Measurements from ENCODE around the gene ADAMTSL3.
"Not testable (repeated sequence)": the region's sequence is repeated elsewhere in the genome, so short reads cannot be mapped to it uniquely, and the experiment has no call there.

The ADAMTSL3 gene

DNA sequence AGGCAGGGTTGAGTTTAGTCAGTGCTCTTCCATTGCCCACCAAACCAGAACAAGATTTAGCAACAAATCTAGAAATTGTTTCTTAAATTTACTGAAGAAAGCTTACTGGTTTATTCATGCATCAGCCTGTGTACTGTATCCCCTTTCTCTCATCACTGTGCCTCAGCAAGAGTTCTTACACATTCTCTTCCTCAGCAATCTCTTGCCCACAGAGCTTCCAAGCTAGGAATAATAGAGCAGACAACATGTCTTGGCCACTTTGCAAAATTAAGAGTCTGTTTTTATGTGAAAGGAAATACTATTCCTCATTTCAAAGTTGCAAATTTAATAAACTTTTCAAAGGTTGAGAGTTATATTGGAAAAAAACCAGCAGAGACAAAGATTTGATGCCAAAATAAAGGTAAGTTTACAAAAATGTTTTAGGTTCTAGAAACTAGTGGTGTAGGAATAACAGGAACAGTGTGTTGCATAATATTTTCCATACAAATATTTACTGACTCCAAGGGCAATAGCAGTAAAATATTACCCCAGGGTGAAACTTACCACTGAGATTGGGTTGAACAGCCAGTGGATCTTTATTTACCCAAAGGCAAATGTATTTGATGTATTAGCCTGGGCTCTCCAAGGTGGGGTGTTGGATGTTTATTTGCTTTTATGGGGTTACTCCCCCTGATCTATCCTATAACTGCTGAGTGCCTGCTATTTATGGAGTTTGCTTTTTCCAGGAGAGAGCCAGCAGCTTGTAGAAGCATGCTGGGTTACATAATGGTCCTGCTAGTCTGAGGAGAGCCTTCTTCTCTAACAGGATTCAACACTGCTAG is 276.7 kb downstream of the ADAMTSL3 start:
- DNase-seq, result no peak

- DNase-seq, result no peak
These were observed 281.9 kb downstream of the ADAMTSL3 start for GRCh38 chr15:83935774-83936173.

DNA sequence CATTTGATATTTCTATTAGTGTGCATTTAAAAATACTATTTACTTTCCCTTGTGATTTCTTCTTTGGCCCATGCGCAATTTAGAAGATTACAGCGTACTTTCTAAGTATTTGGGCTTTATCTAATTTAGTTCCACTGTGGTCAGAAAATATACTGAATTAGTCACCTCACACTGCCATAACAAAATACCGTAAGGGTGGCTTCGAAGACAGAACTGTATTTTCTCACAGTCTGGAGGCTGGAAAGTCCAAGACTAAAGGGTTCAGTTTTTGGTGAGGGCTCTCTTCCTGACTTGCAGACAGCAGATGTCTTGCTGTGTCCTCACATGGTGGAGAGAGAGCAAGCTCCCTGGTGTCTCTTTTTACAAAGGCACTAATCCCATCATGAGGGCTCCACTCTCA is 286.2 kb downstream of the ADAMTSL3 start:
- DNase-seq, result no peak

DNA sequence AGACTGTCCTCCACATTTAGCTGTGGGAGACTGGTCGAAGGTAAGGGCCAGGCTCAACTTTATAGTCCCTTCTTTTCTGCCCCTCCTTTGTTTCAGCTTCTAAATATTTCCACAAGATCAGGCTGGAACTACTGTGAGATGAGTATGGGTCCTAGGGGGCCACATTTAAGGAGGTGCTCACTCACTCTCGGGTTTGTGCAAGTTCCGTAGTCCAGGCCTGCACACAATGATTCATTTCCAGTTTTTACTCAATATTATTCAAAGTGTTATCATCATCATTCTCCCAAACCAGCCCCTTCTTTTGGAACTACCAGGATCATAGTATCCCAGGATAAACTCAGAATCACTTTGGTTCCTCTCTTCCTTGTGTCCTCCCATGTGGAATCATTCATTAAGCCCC is 289.1 kb downstream of the ADAMTSL3 start:
- DNase-seq, result no peak

- DNase-seq, result no peak
These were observed 290.0 kb downstream of the ADAMTSL3 start for GRCh38 chr15:83943849-83944404.

GRCh38 chr15:83947156-83947555 is 293.2 kb downstream of the ADAMTSL3 start:
- DNase-seq, result no peak

GRCh38 chr15:83954506-83954905 is 300.6 kb downstream of the ADAMTSL3 start:
- DNase-seq, result no peak

DNA sequence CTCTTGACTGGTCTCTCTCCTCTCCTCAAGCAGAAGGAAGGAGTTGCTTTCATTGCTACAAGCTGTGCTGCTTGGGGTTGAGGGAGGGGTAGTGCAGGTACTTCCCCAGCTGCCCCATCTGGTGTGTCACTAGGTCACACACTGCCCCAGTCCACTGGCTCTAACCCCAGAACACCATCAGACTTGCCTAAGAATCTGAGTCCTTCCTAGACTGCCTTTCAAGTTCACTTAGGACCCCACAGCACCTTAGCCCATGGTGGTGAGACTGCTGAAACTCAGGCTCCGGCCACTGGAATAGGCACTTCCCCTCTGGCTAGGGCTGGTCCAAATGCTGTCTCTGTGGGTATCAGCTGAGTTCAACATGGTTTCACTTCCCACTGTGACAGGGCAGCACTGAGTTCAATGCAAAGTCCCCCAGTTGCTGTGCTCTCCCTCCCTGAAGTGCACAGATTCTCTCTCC is 301.9 kb downstream of the ADAMTSL3 start:
- DNase-seq, result peak; percentile 5

DNA sequence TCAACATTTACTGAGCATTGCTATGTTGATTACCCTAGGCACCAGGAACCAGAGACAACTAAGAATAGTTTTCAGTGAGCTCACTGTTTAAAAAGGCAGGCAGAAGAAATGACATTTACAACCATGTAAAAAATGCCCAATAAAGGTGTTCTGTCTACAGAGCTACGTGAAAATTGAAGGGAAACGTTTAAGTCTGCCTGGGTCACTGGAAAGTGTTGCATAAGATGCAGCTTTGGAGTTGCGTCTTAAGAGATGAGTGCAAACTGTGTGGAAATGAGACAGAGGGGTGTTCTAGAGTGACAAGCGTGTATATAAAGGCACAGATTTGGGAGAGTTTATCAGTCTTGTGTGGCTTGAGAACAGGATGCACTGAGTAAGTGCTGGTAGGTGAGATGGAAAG is 303.0 kb downstream of the ADAMTSL3 start:
- DNase-seq, result no peak

GRCh38 chr15:83959477-83959876 is 305.6 kb downstream of the ADAMTSL3 start:
- no peak for DNase-seq

DNA sequence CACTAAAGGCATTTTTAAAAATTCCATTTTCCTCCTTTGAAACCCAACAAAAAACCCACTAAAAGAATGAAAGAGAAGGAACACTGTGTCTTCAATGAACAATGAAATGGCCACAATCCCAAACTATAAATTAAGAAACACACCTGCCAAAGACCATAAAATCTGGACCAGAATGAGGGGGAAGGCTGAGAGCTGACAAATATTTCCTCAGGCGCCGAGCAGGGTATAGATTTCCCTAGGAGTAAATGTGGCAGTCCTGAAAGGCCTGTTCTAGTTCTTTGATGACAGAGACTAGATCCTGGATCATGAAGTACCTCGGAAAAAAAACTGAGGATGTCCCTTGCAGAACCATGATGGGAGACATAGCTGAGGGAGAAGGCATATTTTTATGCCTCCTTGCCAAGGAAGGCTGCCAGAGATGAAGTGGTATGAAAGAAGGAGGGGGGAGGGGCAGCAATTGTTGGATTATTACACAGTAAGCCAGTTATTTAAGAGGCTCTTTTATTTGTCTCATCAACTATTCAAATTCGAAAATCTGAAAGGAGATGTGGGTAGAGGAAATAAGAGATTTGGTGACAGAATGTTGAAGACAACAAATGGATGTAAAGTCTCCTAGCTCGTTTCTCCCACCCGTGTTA is 306.4 kb downstream of the ADAMTSL3 start:
- no peak for DNase-seq

GRCh38 chr15:83961311-83961710 is 307.4 kb downstream of the ADAMTSL3 start:
- no peak for DNase-seq

DNA sequence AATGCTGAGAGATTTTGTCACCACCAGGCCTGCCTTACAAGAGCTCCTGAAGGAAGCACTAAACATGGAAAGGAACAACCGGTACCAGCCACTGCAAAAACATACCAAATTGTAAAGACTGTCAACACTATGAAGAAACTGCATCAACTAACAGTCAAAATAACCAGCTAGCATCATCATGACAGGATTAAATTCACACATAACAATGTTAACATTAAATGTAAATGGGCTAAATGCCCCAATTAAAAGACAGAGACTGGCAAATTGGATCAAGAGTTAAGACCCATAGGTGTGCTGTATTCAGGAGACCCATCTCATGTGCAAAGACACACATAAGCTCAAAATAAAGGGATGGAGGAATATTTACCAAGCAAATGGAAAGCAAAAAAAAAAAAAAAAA is 311.0 kb downstream of the ADAMTSL3 start:
- DNase-seq, result not testable (repeated sequence)

GRCh38 chr15:83970295-83970890 is 316.5 kb downstream of the ADAMTSL3 start:
- no peak for DNase-seq

GRCh38 chr15:83971992-83972391 is 318.1 kb downstream of the ADAMTSL3 start:
- no peak for DNase-seq

- no peak for DNase-seq
These were observed 319.9 kb downstream of the ADAMTSL3 start for GRCh38 chr15:83973816-83974215.

- DNase-seq, result no peak
These were observed 324.1 kb downstream of the ADAMTSL3 start for GRCh38 chr15:83977992-83978391.

- DNase-seq, result no peak
These were observed 324.7 kb downstream of the ADAMTSL3 start for GRCh38 chr15:83978588-83978987.

DNA sequence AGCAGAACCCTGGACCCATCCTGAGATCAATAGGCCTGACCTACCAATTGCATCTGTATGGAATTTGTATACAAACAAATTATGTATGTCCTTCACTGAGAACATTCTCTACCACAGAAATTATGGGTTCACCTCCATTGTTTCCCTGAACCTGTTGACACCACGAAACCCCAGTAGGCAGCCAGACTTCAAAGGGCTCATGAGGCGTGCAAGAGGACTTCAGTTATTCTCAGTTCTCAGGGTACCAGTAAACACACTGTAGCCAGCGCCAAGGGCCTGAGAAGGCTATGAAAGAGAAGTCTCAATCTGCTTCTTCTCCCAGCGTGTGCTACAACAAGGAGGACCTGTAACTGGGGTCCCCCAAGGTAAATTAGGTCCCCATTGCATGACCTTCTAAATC is 326.7 kb downstream of the ADAMTSL3 start:
- no peak for DNase-seq

- no peak for DNase-seq
These were observed 328.8 kb downstream of the ADAMTSL3 start for GRCh38 chr15:83982748-83983147.

DNA sequence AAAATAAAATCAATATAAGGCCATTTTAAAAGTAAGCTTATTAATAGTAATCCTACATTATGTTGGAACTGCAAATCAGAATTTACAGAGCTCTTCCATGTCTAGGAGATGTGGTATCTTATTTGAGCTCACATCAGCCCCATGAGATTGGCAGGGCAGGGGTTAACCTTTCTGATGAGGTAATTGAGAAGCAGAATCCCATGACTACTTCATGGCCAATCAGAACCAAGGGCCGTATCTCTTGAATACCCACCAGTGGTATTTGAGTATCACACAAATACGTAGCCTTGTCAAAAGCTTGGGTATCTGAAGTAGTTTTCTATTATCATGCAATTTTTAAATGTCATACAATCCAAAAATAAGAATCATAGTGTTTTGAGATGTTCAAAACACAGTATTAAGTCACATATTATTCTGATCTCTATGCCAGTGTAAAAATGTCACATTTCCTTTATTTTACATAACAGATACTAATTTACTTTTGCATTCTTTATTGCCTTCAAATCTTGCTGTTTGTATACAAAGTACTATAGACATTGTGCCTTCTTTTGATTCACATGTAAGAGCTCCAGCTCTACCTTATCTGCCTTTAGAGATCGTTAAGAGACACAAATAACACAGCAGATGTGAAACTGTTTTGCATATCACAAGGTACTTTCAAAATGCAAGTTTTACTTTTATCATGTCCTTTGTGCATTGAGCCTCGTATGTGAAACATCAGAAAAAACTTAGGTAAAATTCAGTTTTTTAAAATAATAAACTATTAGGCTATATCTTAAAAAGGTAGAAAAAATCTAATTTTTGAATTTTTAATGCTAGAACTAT is 329.9 kb downstream of the ADAMTSL3 start:
- no peak for DNase-seq

DNA sequence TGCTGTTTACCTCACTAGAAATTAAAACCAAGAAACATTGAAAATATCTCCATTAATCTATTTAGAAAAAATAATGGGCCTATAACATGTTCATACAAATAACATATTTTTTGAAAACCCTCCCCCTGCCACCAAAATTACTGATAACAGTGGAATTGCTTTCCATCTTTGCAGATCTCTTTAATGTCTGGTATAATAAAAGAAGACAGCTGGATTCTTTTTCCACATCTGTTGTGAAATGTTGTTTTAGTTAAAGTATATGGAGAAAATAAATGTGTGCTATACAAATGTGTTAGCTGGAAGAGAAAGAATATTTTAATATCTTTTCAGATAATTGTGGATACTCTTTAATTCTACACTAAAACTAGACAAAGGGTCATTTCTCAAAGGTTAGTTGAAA is 330.7 kb downstream of the ADAMTSL3 start:
- no peak for DNase-seq

DNA sequence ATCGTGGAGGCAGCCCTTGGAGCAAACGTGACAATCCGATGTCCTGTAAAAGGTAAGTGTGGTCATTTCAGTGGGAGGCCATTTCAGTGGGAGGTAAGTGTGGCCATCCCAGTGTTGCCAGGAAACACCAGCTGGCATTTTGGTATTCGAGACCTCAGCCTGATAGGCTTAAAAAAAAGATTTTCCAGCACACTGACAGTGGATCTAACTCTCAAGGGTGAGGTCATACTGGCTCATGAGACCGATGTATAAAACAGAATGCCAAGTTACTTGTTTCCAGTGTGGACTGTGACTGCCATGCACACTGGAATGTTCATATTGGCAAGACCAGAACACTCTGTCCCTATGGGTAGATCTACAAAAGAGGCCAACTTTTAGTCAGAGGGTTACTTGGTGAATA is 337.2 kb downstream of the ADAMTSL3 start:
- no peak for DNase-seq
